GM23248 (cell line): Measurements from ENCODE around the gene C1QB. TPM values are rescaled to one million over a fixed set of nuclear protein-coding genes. Genes with fewer than 3 reads are reported as not detected.
A peak's percentile ranks its signal among the peaks of the same experiment; 100 is the strongest.
"Not testable (repeated sequence)": the region's sequence is repeated elsewhere in the genome, so short reads cannot be mapped to it uniquely, and the experiment has no call there.

Source experiments
- DNase-seq: peaks from one replicate; pipeline ENCODE4 v3.0.0-alpha.2; 2015
- H2AFZ ChIP-seq: fragments of 200-600 bp; sonication (generic); 2 replicates; pipeline ENCODE4 v1.6.1; 2016; ENCODE audit warnings: antibody characterized with exemption
- H3F3A ChIP-seq: fragments of 200-600 bp; sonication (generic); 2 replicates; pipeline ENCODE4 v1.6.1; 2016; ENCODE audit warnings: mild to moderate bottlenecking, antibody characterized with exemption, mixed run types; ENCODE audit not compliant: insufficient read depth
- H3K27ac ChIP-seq: fragments of 200-600 bp; sonication (generic); 2 replicates; pipeline ENCODE4 v1.5.1; 2016; ENCODE audit warnings: mild to moderate bottlenecking
- H3K27me3 ChIP-seq: fragments of 200-600 bp; sonication (generic); replicated peaks from 2 replicates; pipeline ENCODE4 v1.6.1; 2016; ENCODE audit warnings: mild to moderate bottlenecking; ENCODE audit not compliant: insufficient read depth
- H3K36me3 ChIP-seq: fragments of 200-600 bp; sonication (generic); 2 replicates; pipeline ENCODE4 v1.6.1; 2016; ENCODE audit warnings: low read depth, mild to moderate bottlenecking
- H3K4me1 ChIP-seq: fragments of 200-600 bp; sonication (generic); 2 replicates; pipeline ENCODE4 v1.6.1; 2016; ENCODE audit warnings: mild to moderate bottlenecking; ENCODE audit not compliant: insufficient read depth
- H3K4me2 ChIP-seq: fragments of 200-600 bp; sonication (generic); one replicate; pipeline ENCODE4 v1.6.1; 2016; ENCODE audit warnings: mild to moderate bottlenecking; ENCODE audit not compliant: unreplicated experiment
- H3K4me3 ChIP-seq: fragments of 200-600 bp; sonication (generic); 2 replicates; pipeline ENCODE4 v1.5.1; 2016; ENCODE audit warnings: mild to moderate bottlenecking
- H3K79me2 ChIP-seq: fragments of 200-600 bp; sonication (generic); 2 replicates; pipeline ENCODE4 v1.6.1; 2016; ENCODE audit warnings: mild to moderate bottlenecking; ENCODE audit not compliant: insufficient read depth
- H3K9ac ChIP-seq: fragments of 200-600 bp; sonication (generic); 2 replicates; pipeline ENCODE4 v1.6.1; 2016; ENCODE audit warnings: mild to moderate bottlenecking
- H3K9me2 ChIP-seq: fragments of 200-600 bp; sonication (generic); 2 replicates; pipeline ENCODE4 v1.6.1; 2016; ENCODE audit warnings: mixed run types, mild to moderate bottlenecking, moderate library complexity; ENCODE audit not compliant: insufficient read depth
- H3K9me3 ChIP-seq: fragments of 200-600 bp; sonication (generic); one replicate; pipeline ENCODE4 v1.6.1; 2017; ENCODE audit warnings: low read depth
- H4K20me1 ChIP-seq: fragments of 200-600 bp; sonication (generic); 2 replicates; pipeline ENCODE4 v1.6.0; 2016; ENCODE audit not compliant: insufficient read depth
- EZH2 ChIP-seq: fragments of 200-600 bp; sonication (generic); IDR thresholded peaks from 2 replicates; pipeline ENCODE4 v1.6.1; 2018; ENCODE audit warnings: antibody characterized with exemption, mild to moderate bottlenecking; ENCODE audit not compliant: insufficient read depth, poor library complexity, severe bottlenecking
- EZH2phosphoT487 ChIP-seq: fragments of 200-600 bp; sonication (generic); IDR thresholded peaks from 2 replicates; pipeline ENCODE4 v1.6.1; 2018; ENCODE audit warnings: antibody characterized with exemption, moderate library complexity, mild to moderate bottlenecking, low read depth; ENCODE audit not compliant: insufficient read depth
- WGBS, 2 experiments: methylation state at CpG; one replicate each; pipeline ENCODE4 v1.1.6; 2015 to 2017; ENCODE audit warnings: low lambda C conversion rate in 2 of 2, low coverage in 1 of 2; ENCODE audit errors: missing lambda C conversion rate in 2 of 2; 5-methylcytosine and 5-hydroxymethylcytosine counted together
- in situ Hi-C: fragments of 300-500 bp; cut with MboI; formaldehyde crosslinking; loops from 2 replicates; pipeline ENCODE4 v1.15.0; 2020
- polyA plus RNA-seq: library from polyadenylated mRNA; unstranded; fragments of >200 nt; fragmentation: Nextera tagmentation; extraction: Ambion mirVana; gene quantifications from 2 replicates; pipeline ENCODE4 v1.2.1, GENCODE V29; 2016
- total RNA-seq: library from RNA; depleted of rRNA; stranded (reverse); fragments of >200 nt; shearing (Covaris generic); gene quantifications from 2 replicates; pipeline ENCODE4 v1.2.3, GENCODE V29; 2014

C1QB gene
- total and polyA plus RNA-seq, 2 experiments from 2014 or later: not detected

DNA sequence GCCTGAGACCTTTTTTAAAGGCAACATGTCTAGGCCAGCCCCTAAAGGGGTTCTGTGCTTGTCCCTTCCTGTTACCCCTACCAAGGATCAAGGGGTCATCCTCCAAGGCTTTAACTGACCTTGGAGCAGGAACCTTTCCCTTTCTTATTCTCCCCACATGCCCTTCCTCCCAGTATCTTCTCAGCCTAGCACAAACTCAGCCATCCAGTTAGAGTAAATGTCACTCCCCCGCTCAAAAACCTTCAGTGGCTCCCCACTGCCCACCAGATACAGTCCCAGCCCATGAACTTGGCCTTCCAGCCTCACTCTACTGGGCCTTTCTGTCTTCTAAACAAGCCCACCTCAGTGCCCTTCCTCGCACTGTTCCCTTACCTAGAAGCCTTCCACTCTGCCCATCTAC is 8.8 kb downstream of the C1QB start:
- no peak overlapping the region for H2AFZ ChIP-seq
- H3K9me2 ChIP-seq: no peaks in the 10 kb centered on the region
- H3K27me3 ChIP-seq: peaks cover 26% of the 10 kb centered on the region
- no peaks in the 10 kb centered on the region for H3F3A ChIP-seq
- WGBS, 2 experiments: 58 to 67% methylated on average over 2 of the region's 2 CpGs
- no peak overlapping the region for H3K9ac ChIP-seq
- in situ Hi-C loops: no loop called here
- no peak for DNase-seq
- H3K4me2 ChIP-seq: no peak overlapping the region
- H3K36me3 ChIP-seq: no peaks in the 10 kb centered on the region
- no peak for TF ChIP-seq EZH2
- no peak for TF ChIP-seq EZH2phosphoT487
- no peaks in the 10 kb centered on the region for H3K9me3 ChIP-seq
- H3K27ac ChIP-seq: no peak overlapping the region
- no peaks in the 10 kb centered on the region for H3K4me1 ChIP-seq
- H4K20me1 ChIP-seq: no peaks in the 10 kb centered on the region
- H3K79me2 ChIP-seq: no peaks in the 10 kb centered on the region
- H3K4me3 ChIP-seq: no peak overlapping the region

DNA sequence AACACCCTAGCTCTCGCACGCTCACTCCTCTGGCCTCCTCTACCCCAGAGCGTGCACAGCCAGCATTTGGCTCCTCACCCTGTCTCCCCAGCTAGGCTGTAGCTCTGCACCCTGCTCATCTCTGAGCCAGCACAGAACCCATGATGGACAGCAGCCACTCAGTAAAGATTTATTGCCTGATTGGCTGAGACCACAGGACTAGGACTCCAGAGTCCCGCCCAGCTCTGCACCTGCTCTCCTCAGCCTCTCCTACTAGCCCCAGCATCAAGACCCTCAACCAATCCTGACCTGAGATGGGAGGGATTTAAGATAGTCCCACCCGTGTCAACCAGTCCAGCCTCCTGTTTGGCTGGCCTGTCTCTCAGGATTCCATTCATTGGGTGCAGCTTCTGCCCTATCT is 9.3 kb downstream of the C1QB start:
- peaks cover 26% of the 10 kb centered on the region for H3K27me3 ChIP-seq
- DNase-seq: no peak
- 65 to 69% methylated on average over 5 of the region's 5 CpGs for WGBS, 2 experiments

DNA sequence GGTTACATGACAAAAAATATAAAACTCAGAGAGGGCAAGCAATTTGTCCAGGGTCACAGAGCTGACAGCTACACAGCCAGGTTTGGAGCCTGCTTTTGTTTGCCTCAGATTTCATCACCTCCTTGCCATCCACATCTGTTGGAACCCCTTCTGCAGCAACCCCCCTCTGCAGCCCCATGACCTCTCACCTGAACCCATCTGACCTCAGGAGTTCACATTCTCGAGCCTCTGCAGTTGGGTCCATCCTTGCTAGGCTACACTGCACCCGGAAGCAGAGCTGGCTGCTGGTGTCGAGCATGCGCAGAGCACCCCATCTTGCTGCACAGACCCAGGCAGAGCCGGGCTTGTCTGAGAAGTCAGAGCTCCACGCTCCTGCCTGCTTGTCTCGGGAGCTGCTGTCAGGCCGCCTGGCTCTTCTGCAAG is 10.0 kb downstream of the C1QB start:
- no peaks in the 10 kb centered on the region for H4K20me1 ChIP-seq
- H2AFZ ChIP-seq: no peak overlapping the region
- no peak overlapping the region for H3K4me2 ChIP-seq
- in situ Hi-C loops: no loop called here
- H3K4me3 ChIP-seq: no peak overlapping the region
- no peak overlapping the region for H3K9ac ChIP-seq
- no peaks in the 10 kb centered on the region for H3K9me3 ChIP-seq
- H3K27me3 ChIP-seq: peaks cover 26% of the 10 kb centered on the region
- H3K79me2 ChIP-seq: no peaks in the 10 kb centered on the region
- H3K9me2 ChIP-seq: no peaks in the 10 kb centered on the region
- H3F3A ChIP-seq: no peaks in the 10 kb centered on the region
- no peak for DNase-seq
- no peak overlapping the region for H3K27ac ChIP-seq
- no peaks in the 10 kb centered on the region for H3K4me1 ChIP-seq
- TF ChIP-seq EZH2 (no peak), EZH2phosphoT487 (no peak)
- H3K36me3 ChIP-seq: no peaks in the 10 kb centered on the region
- WGBS, 2 experiments: 61 to 74% methylated on average over 7 to 8 of the region's 8 CpGs

More for the DNA sequence above, 9.3 kb downstream of the C1QB start:
- Histone ChIP-seq H3K9ac (no peak overlapping the region), H3K36me3 (no peaks in the 10 kb centered on the region), H3K27ac (no peak overlapping the region), H3K79me2 (no peaks in the 10 kb centered on the region), H3K9me2 (no peaks in the 10 kb centered on the region), H3K4me3 (no peak overlapping the region), H4K20me1 (no peaks in the 10 kb centered on the region), H2AFZ (no peak overlapping the region), H3F3A (no peaks in the 10 kb centered on the region), H3K4me1 (no peaks in the 10 kb centered on the region), H3K9me3 (no peaks in the 10 kb centered on the region), H3K4me2 (no peak overlapping the region)
- TF ChIP-seq EZH2phosphoT487 (no peak), EZH2 (no peak)
- in situ Hi-C loops: no loop called here

DNA sequence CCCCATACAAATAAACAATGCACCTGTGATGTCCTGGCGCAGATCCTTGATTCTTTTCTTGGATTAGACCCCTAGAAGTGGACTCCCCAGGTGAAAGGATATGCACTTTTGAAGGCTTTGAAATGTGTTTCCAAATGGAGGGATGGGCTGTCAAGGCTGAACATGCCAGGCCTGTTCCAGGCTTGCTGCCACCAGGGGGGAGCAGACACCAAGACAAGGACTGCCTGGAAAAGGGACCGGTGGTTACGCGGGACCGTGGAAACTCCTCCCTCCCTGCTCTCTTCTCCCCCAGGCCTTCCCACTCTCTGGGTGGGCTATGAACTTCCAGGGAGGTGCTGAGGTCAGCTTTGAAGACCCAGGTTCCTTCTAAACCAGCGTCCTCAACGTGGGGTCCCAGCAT is 12.7 kb downstream of the C1QB start:
- Histone ChIP-seq H3K9me2 (no peaks in the 10 kb centered on the region), H4K20me1 (no peaks in the 10 kb centered on the region), H3K4me2 (no peak overlapping the region), H3K9ac (no peak overlapping the region), H3K27ac (no peak overlapping the region), H3K36me3 (no peaks in the 10 kb centered on the region), H3K27me3 (peaks cover 46% of the 10 kb centered on the region), H3K79me2 (no peaks in the 10 kb centered on the region), H3K9me3 (no peaks in the 10 kb centered on the region), H2AFZ (no peak overlapping the region), H3K4me1 (no peaks in the 10 kb centered on the region), H3F3A (no peaks in the 10 kb centered on the region), H3K4me3 (no peak overlapping the region)
- WGBS, 2 experiments: 58 to 69% methylated on average over 6 to 7 of the region's 7 CpGs
- in situ Hi-C loops: no loop called here
- TF ChIP-seq EZH2phosphoT487 (no peak), EZH2 (no peak)
- peak; percentile 49 for DNase-seq

DNA sequence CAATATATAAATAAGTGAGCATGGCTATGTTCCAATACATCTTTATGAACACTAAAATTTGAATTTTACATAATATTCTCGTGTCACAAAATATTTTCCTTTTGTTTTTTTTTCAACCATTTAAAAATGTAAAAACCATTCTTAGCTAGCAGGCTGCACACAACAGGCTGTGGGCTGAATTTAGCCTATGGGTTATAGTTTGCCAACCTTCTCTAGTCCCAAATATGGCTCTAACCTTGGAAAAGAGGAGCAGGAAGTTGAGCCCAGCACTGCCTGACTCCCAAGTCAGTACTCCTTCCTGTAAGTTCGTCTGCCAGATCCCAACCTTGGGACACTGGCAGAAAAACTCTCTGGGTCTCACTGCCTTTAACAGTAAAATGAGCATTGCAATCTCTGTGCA is 13.4 kb downstream of the C1QB start:
- in situ Hi-C loops: no loop called here
- WGBS, 2 experiments: 29 to 40% methylated on average over 2 of the region's 2 CpGs

DNA sequence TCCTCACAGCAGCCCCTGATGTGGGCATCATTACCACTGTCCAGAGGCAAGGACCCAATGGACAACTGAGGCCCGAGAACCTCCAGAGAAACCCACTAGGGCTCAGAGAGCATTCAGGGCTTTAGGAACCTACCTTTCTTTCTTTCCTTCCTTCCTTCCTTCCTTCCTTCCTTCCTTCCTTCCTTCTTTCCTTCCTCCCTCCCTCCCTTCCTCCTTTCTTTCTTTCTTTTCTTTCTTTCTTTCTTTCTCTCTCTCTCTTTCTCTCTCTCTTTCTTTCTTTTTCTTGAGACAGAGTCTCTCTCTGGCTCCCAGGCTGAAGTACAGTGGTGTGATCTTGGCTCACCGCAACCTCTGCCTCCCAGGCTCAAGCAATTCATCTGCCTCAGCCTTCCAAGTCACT is 15.8 kb downstream of the C1QB start:
- 48 to 62% methylated on average over 2 of the region's 2 CpGs for WGBS, 2 experiments
- H3F3A ChIP-seq, H3K79me2 ChIP-seq, H4K20me1 ChIP-seq, H3K9me2 ChIP-seq, H2AFZ ChIP-seq, H3K9ac ChIP-seq, in situ Hi-C loops, DNase-seq, H3K36me3 ChIP-seq, H3K4me1 ChIP-seq, H3K9me3 ChIP-seq, H3K4me3 ChIP-seq, H3K4me2 ChIP-seq, H3K27ac ChIP-seq: not testable (repeated sequence)
- peaks cover 70% of the 10 kb centered on the region for H3K27me3 ChIP-seq

More for the DNA sequence above, 13.4 kb downstream of the C1QB start:
- Histone ChIP-seq H3K9ac (no peak overlapping the region), H3K27me3 (peaks cover 53% of the 10 kb centered on the region), H4K20me1 (no peaks in the 10 kb centered on the region), H3K79me2 (no peaks in the 10 kb centered on the region), H3K27ac (no peak overlapping the region), H3K36me3 (no peaks in the 10 kb centered on the region), H3K9me3 (no peaks in the 10 kb centered on the region), H3K4me1 (no peaks in the 10 kb centered on the region), H3F3A (no peaks in the 10 kb centered on the region), H3K9me2 (no peaks in the 10 kb centered on the region), H2AFZ (no peak overlapping the region), H3K4me2 (no peak overlapping the region), H3K4me3 (no peak overlapping the region)
- TF ChIP-seq EZH2phosphoT487 (no peak), EZH2 (no peak)
- DNase-seq: no peak
